GM23248 (cell line): ENCODE measurements around the gene TSEN54. TPM values are rescaled to one million over a fixed set of nuclear protein-coding genes. Genes with fewer than 3 reads are reported as not detected.

ENCODE experiments used
- DNase-seq: peaks from one replicate; pipeline ENCODE4 v3.0.0-alpha.2; 2015
- H2AFZ ChIP-seq: fragments of 200-600 bp; sonication (generic); 2 replicates; pipeline ENCODE4 v1.6.1; 2016; ENCODE audit warnings: antibody characterized with exemption
- H3F3A ChIP-seq: fragments of 200-600 bp; sonication (generic); 2 replicates; pipeline ENCODE4 v1.6.1; 2016; ENCODE audit warnings: mild to moderate bottlenecking, antibody characterized with exemption, mixed run types; ENCODE audit not compliant: insufficient read depth
- H3K27ac ChIP-seq: fragments of 200-600 bp; sonication (generic); 2 replicates; pipeline ENCODE4 v1.5.1; 2016; ENCODE audit warnings: mild to moderate bottlenecking
- H3K27me3 ChIP-seq: fragments of 200-600 bp; sonication (generic); replicated peaks from 2 replicates; pipeline ENCODE4 v1.6.1; 2016; ENCODE audit warnings: mild to moderate bottlenecking; ENCODE audit not compliant: insufficient read depth
- H3K36me3 ChIP-seq: fragments of 200-600 bp; sonication (generic); 2 replicates; pipeline ENCODE4 v1.6.1; 2016; ENCODE audit warnings: low read depth, mild to moderate bottlenecking
- H3K4me1 ChIP-seq: fragments of 200-600 bp; sonication (generic); 2 replicates; pipeline ENCODE4 v1.6.1; 2016; ENCODE audit warnings: mild to moderate bottlenecking; ENCODE audit not compliant: insufficient read depth
- H3K4me2 ChIP-seq: fragments of 200-600 bp; sonication (generic); one replicate; pipeline ENCODE4 v1.6.1; 2016; ENCODE audit warnings: mild to moderate bottlenecking; ENCODE audit not compliant: unreplicated experiment
- H3K4me3 ChIP-seq: fragments of 200-600 bp; sonication (generic); 2 replicates; pipeline ENCODE4 v1.5.1; 2016; ENCODE audit warnings: mild to moderate bottlenecking
- H3K79me2 ChIP-seq: fragments of 200-600 bp; sonication (generic); 2 replicates; pipeline ENCODE4 v1.6.1; 2016; ENCODE audit warnings: mild to moderate bottlenecking; ENCODE audit not compliant: insufficient read depth
- H3K9ac ChIP-seq: fragments of 200-600 bp; sonication (generic); 2 replicates; pipeline ENCODE4 v1.6.1; 2016; ENCODE audit warnings: mild to moderate bottlenecking
- H3K9me2 ChIP-seq: fragments of 200-600 bp; sonication (generic); 2 replicates; pipeline ENCODE4 v1.6.1; 2016; ENCODE audit warnings: mixed run types, mild to moderate bottlenecking, moderate library complexity; ENCODE audit not compliant: insufficient read depth
- H3K9me3 ChIP-seq: fragments of 200-600 bp; sonication (generic); one replicate; pipeline ENCODE4 v1.6.1; 2017; ENCODE audit warnings: low read depth
- H4K20me1 ChIP-seq: fragments of 200-600 bp; sonication (generic); 2 replicates; pipeline ENCODE4 v1.6.0; 2016; ENCODE audit not compliant: insufficient read depth
- EZH2 ChIP-seq: fragments of 200-600 bp; sonication (generic); IDR thresholded peaks from 2 replicates; pipeline ENCODE4 v1.6.1; 2018; ENCODE audit warnings: antibody characterized with exemption, mild to moderate bottlenecking; ENCODE audit not compliant: insufficient read depth, poor library complexity, severe bottlenecking
- EZH2phosphoT487 ChIP-seq: fragments of 200-600 bp; sonication (generic); IDR thresholded peaks from 2 replicates; pipeline ENCODE4 v1.6.1; 2018; ENCODE audit warnings: antibody characterized with exemption, moderate library complexity, mild to moderate bottlenecking, low read depth; ENCODE audit not compliant: insufficient read depth
- WGBS, 2 experiments: methylation state at CpG; one replicate each; pipeline ENCODE4 v1.1.6; 2015 to 2017; ENCODE audit warnings: low lambda C conversion rate in 2 of 2, low coverage in 1 of 2; ENCODE audit errors: missing lambda C conversion rate in 2 of 2; 5-methylcytosine and 5-hydroxymethylcytosine counted together
- in situ Hi-C: fragments of 300-500 bp; cut with MboI; formaldehyde crosslinking; loops from 2 replicates; pipeline ENCODE4 v1.15.0; 2020
- polyA plus RNA-seq: library from polyadenylated mRNA; unstranded; fragments of >200 nt; fragmentation: Nextera tagmentation; extraction: Ambion mirVana; gene quantifications from 2 replicates; pipeline ENCODE4 v1.2.1, GENCODE V29; 2016
- total RNA-seq: library from RNA; depleted of rRNA; stranded (reverse); fragments of >200 nt; shearing (Covaris generic); gene quantifications from 2 replicates; pipeline ENCODE4 v1.2.3, GENCODE V29; 2014

TSEN54 gene
- total and polyA plus RNA-seq, 2 experiments from 2014 or later = 9.8 to 10.7 TPM

GRCh38 chr17:75502072-75502720 lies 14.1 kb upstream of the TSEN54 start:
- Histone ChIP-seq H3K4me1 (no peaks in the 10 kb centered on the region), H3K79me2 (no peaks in the 10 kb centered on the region), H3K27me3 (no peaks in the 10 kb centered on the region), H4K20me1 (no peaks in the 10 kb centered on the region), H3K4me2 (no peak overlapping the region), H3K9ac (no peak overlapping the region), H3K9me2 (no peaks in the 10 kb centered on the region), H3F3A (no peaks in the 10 kb centered on the region), H3K36me3 (peaks cover 4% of the 10 kb centered on the region; the same call in 1 of the 2 replicates), H2AFZ (no peak overlapping the region), H3K4me3 (no peak overlapping the region), H3K27ac (no peak overlapping the region), H3K9me3 (no peaks in the 10 kb centered on the region)
- in situ Hi-C loops = no loop called here
- no peak for TF ChIP-seq EZH2phosphoT487
- TF ChIP-seq EZH2 = no peak
- WGBS, 2 experiments = 87 to 100% methylated on average over 14 to 38 of the region's 40 CpGs
- no peak for DNase-seq

- Histone ChIP-seq H3K4me1 (no peaks in the 10 kb centered on the region), H3F3A (no peaks in the 10 kb centered on the region), H3K9me3 (no peaks in the 10 kb centered on the region), H3K4me2 (no peak overlapping the region), H3K79me2 (no peaks in the 10 kb centered on the region), H3K27ac (no peak overlapping the region), H3K4me3 (no peak overlapping the region), H3K36me3 (peaks cover 4% of the 10 kb centered on the region; the same call in 1 of the 2 replicates), H2AFZ (no peak overlapping the region), H3K9me2 (no peaks in the 10 kb centered on the region), H3K9ac (no peak overlapping the region), H4K20me1 (no peaks in the 10 kb centered on the region), H3K27me3 (no peaks in the 10 kb centered on the region)
- DNase-seq = no peak
- TF ChIP-seq EZH2phosphoT487 (no peak), EZH2 (no peak)
- in situ Hi-C loops = no loop called here
- 88 to 92% methylated on average over 23 to 25 of the region's 25 CpGs for WGBS, 2 experiments
Measured at GRCh38 chr17:75502721-75503329, 13.5 kb upstream of the TSEN54 start.

- Histone ChIP-seq H3K27ac (no peak overlapping the region), H3K79me2 (no peaks in the 10 kb centered on the region), H3K4me2 (no peak overlapping the region), H2AFZ (no peak overlapping the region), H3K9me3 (no peaks in the 10 kb centered on the region), H3K4me1 (no peaks in the 10 kb centered on the region), H3F3A (no peaks in the 10 kb centered on the region), H3K9ac (no peak overlapping the region), H4K20me1 (no peaks in the 10 kb centered on the region), H3K27me3 (no peaks in the 10 kb centered on the region), H3K4me3 (no peak overlapping the region), H3K9me2 (no peaks in the 10 kb centered on the region), H3K36me3 (peaks cover 4% of the 10 kb centered on the region; the same call in 1 of the 2 replicates)
- DNase-seq = no peak
- in situ Hi-C loops = no loop called here
- WGBS, 2 experiments = 85 to 88% methylated on average over 21 to 23 of the region's 23 CpGs
- no peak for TF ChIP-seq EZH2phosphoT487
- no peak for TF ChIP-seq EZH2
Measured at GRCh38 chr17:75503337-75503950, 12.9 kb upstream of the TSEN54 start.

GRCh38 chr17:75503976-75504346 lies 12.4 kb upstream of the TSEN54 start:
- no peak overlapping the region for H2AFZ ChIP-seq
- no peak overlapping the region for H3K27ac ChIP-seq
- H3K4me2 ChIP-seq = no peak overlapping the region
- no peaks in the 10 kb centered on the region for H3K9me3 ChIP-seq
- H4K20me1 ChIP-seq = no peaks in the 10 kb centered on the region
- in situ Hi-C loops = no loop called here
- no peaks in the 10 kb centered on the region for H3K79me2 ChIP-seq
- H3K36me3 ChIP-seq = peaks cover 4% of the 10 kb centered on the region; the same call in 1 of the 2 replicates
- TF ChIP-seq EZH2 (no peak), EZH2phosphoT487 (no peak)
- WGBS, 2 experiments = 72 to 90% methylated on average over 4 to 12 of the region's 13 CpGs
- no peak overlapping the region for H3K4me3 ChIP-seq
- no peak for DNase-seq
- no peak overlapping the region for H3K9ac ChIP-seq
- no peaks in the 10 kb centered on the region for H3K4me1 ChIP-seq
- no peaks in the 10 kb centered on the region for H3K27me3 ChIP-seq
- no peaks in the 10 kb centered on the region for H3K9me2 ChIP-seq
- H3F3A ChIP-seq = no peaks in the 10 kb centered on the region
